T1000 (cell line): Measurements from ENCODE around the gene STRIP2.
A peak's percentile ranks its signal among the peaks of the same experiment; 100 is the strongest.
"Not testable (repeated sequence)": the region's sequence is repeated elsewhere in the genome, so short reads cannot be mapped to it uniquely, and the experiment has no call there.

Experiments
- DNase-seq: peaks from one replicate; lab custom pipeline; 2025; ENCODE audit warnings: mixed read lengths; lab: John Stamatoyannopoulos, UW

The STRIP2 gene

GRCh38 chr7:129423700-129424410 lies 10.4 kb upstream of the STRIP2 start:
- no peak for DNase-seq

- no peak for DNase-seq
Observed at GRCh38 chr7:129426482-129426881, 7.8 kb upstream of the STRIP2 start.

- DNase-seq = no peak
Observed at GRCh38 chr7:129427526-129428045, 6.6 kb upstream of the STRIP2 start.

- no peak for DNase-seq
Observed at GRCh38 chr7:129431911-129432643, 2.2 kb upstream of the STRIP2 start.

GRCh38 chr7:129434675-129435318 lies 565 bp downstream of the STRIP2 start:
- DNase-seq = peak; percentile 14

GRCh38 chr7:129435414-129435829 lies 1.2 kb downstream of the STRIP2 start:
- no peak for DNase-seq

GRCh38 chr7:129436335-129436923 lies 2.2 kb downstream of the STRIP2 start:
- DNase-seq = no peak

GRCh38 chr7:129437190-129437589 lies 3.0 kb downstream of the STRIP2 start:
- DNase-seq = no peak

- no peak for DNase-seq
Observed at GRCh38 chr7:129438281-129438838, 4.1 kb downstream of the STRIP2 start.

GRCh38 chr7:129438839-129439651 lies 4.8 kb downstream of the STRIP2 start:
- DNase-seq = peak; percentile 4

- DNase-seq = no peak
Observed at GRCh38 chr7:129439963-129440625, 5.9 kb downstream of the STRIP2 start.

GRCh38 chr7:129443612-129444011 lies 9.4 kb downstream of the STRIP2 start:
- no peak for DNase-seq

- DNase-seq = not testable (repeated sequence)
Observed at GRCh38 chr7:129444776-129445175, 10.5 kb downstream of the STRIP2 start.

- not testable (repeated sequence) for DNase-seq
Observed at GRCh38 chr7:129446925-129447324, 12.7 kb downstream of the STRIP2 start.

GRCh38 chr7:129447445-129447844 lies 13.2 kb downstream of the STRIP2 start:
- DNase-seq = not testable (repeated sequence)

- DNase-seq = not testable (repeated sequence)
Observed at GRCh38 chr7:129448608-129449007, 14.4 kb downstream of the STRIP2 start.

- DNase-seq = no peak
Observed at GRCh38 chr7:129450295-129450694, 16.1 kb downstream of the STRIP2 start.

GRCh38 chr7:129452589-129453231 lies 18.5 kb downstream of the STRIP2 start:
- no peak for DNase-seq

GRCh38 chr7:129453510-129454248 lies 19.4 kb downstream of the STRIP2 start:
- DNase-seq = no peak
